K562 (cell line): ENCODE measurements around the gene MORF4L1. TPM values are rescaled to one million over a fixed set of nuclear protein-coding genes. Genes with fewer than 3 reads are reported as not detected.

Experiments
- ATAC-seq: fragments of 200-7000 bp; cut with Tn5 transposase; 3 replicates; pipeline ENCODE4 v1.9.1; 2020; ENCODE audit warnings: moderate library complexity
- BruUV-seq: library from RNA; stranded (reverse); fragments of 400-500 nt; replicated peaks from 2 replicates; lab custom pipeline; 2021; lab: Mats Ljungman, UMichigan
- CTCF ChIA-PET: fragments of 300-600 bp; formaldehyde crosslinking; extraction: SDS; loops from one replicate; lab custom pipeline; 2021; ENCODE audit warnings: low intra/inter-chr PET ratio; lab: Yijun Ruan, JAX
- POLR2A ChIA-PET: fragments of 300-600, 350-650 bp; sonication (Branson Sonifier 250); formaldehyde crosslinking; extraction: SDS; loops from one replicate; lab custom pipeline; 2021; ENCODE audit warnings: antibody characterized with exemption, inconsistent platforms; lab: Yijun Ruan, JAX
- DNase-seq, 4 experiments: peaks; one replicate each; pipeline versions ENCODE4 v3.0.0 to v3.0.0-alpha.2; 2011 to 2018; ENCODE audit warnings: low spot score in 3 of 4, mixed read lengths in 3 of 4; ENCODE audit errors: extremely low read depth in 1 of 4
- FAIRE-seq: peaks from 2 replicates; lab custom pipeline; 2011; peaks lifted over from hg19 to GRCh38; lab: Jason Lieb, UNC
- H2AFZ ChIP-seq: 2 replicates; pipeline ENCODE4 v1.6.0; 2011; ENCODE audit warnings: low read depth, low read length, control low read depth, inconsistent platforms
- H3K27ac ChIP-seq: fragments of 200-600 bp; 3 replicates; pipeline ENCODE4 v1.8.0; 2011; ENCODE audit warnings: low read depth, mild to moderate bottlenecking, control low read depth, inconsistent platforms, low read length, moderate library complexity, mixed read lengths; ENCODE audit errors: extremely low read depth
- H3K27me3 ChIP-seq, 2 experiments: fragments of 300-600 bp in 1 of 2; 2 replicates in 1 of 2; 3 replicates in 1 of 2; pipeline versions ENCODE4 v1.6.0 to v1.8.0; 2011; ENCODE audit warnings: inconsistent platforms in 2 of 2, low read length in 2 of 2, mild to moderate bottlenecking in 1 of 2, mixed read lengths in 1 of 2, moderate library complexity in 1 of 2; ENCODE audit not compliant: control insufficient read depth in 2 of 2, insufficient read depth in 2 of 2
- H3K36me3 ChIP-seq: fragments of 300-600 bp; 3 replicates; pipeline ENCODE4 v1.8.0; 2011; ENCODE audit warnings: mild to moderate bottlenecking, low read length, inconsistent platforms; ENCODE audit not compliant: control insufficient read depth, insufficient read depth
- H3K4me1 ChIP-seq, 2 experiments: fragments of 200-600 bp in 1 of 2; replicated peaks in 1 of 2; 2 replicates in 1 of 2; 3 replicates in 1 of 2; pipeline versions ENCODE4 v1.5.1 to v1.8.0; 2011; ENCODE audit warnings: inconsistent platforms in 2 of 2, low read length in 2 of 2, mild to moderate bottlenecking in 1 of 2, mixed read lengths in 1 of 2, moderate library complexity in 1 of 2; ENCODE audit not compliant: control insufficient read depth in 2 of 2, insufficient read depth in 2 of 2
- H3K4me2 ChIP-seq: 2 replicates; pipeline ENCODE4 v1.6.1; 2011; ENCODE audit warnings: low read length, control low read depth, inconsistent platforms, mixed read lengths; ENCODE audit not compliant: insufficient read depth
- H3K4me3 ChIP-seq: fragments of 200-600 bp; sonication (generic), shearing (Covaris generic); 2 replicates; pipeline ENCODE4 v1.5.1; 2016; ENCODE audit warnings: control low read depth, inconsistent platforms
- H3K79me2 ChIP-seq: fragments of 200-600 bp; 3 replicates; pipeline ENCODE4 v1.8.0; 2011; ENCODE audit warnings: low read length, inconsistent platforms; ENCODE audit not compliant: control insufficient read depth, insufficient read depth
- H3K9ac ChIP-seq, 2 experiments: 2 replicates each; pipeline versions ENCODE4 v1.6.0 to v1.6.1; 2011; ENCODE audit warnings: low read depth in 2 of 2, low read length in 2 of 2, control low read depth in 1 of 2, inconsistent platforms in 1 of 2, mild to moderate bottlenecking in 1 of 2, mixed read lengths in 1 of 2; ENCODE audit not compliant: insufficient read depth in 1 of 2
- H3K9me1 ChIP-seq: one replicate; pipeline ENCODE4 v1.6.0; 2011; ENCODE audit warnings: inconsistent platforms, mild to moderate bottlenecking, low read length, moderate library complexity; ENCODE audit not compliant: control insufficient read depth, insufficient read depth
- H3K9me3 ChIP-seq: replicated peaks from 2 replicates; pipeline ENCODE4 v1.5.1; 2011; ENCODE audit warnings: low read depth, low read length, inconsistent platforms; ENCODE audit not compliant: control insufficient read depth, insufficient read depth
- H4K20me1 ChIP-seq: replicated peaks from 2 replicates; pipeline ENCODE4 v1.6.1; 2011; ENCODE audit warnings: low read length, inconsistent platforms, mixed read lengths; ENCODE audit not compliant: control insufficient read depth, insufficient read depth
- DACH1 ChIP-seq: fragments of 450-650 bp; IDR thresholded peaks from 2 replicates; pipeline ENCODE4 v1.6.1; 2018; ENCODE audit not compliant: partially characterized antibody
- ELF2 ChIP-seq: fragments of 250-450 bp; sonication (Bioruptor Pico); IDR thresholded peaks from 2 replicates; pipeline ENCODE4 v1.5.0; 2021; ENCODE audit warnings: mild to moderate bottlenecking
- GABPA ChIP-seq: fragments of 200-800 bp; sonication (Bioruptor generic); conservative IDR thresholded peaks from 2 replicates; pipeline ENCODE4 v1.6.1; 2016; ENCODE audit warnings: low read depth, missing genetic modification characterization, missing compliant biosample characterization
- MTA3 ChIP-seq: fragments of 450-650 bp; formaldehyde crosslinking; IDR thresholded peaks from 2 replicates; pipeline ENCODE4 v1.6.1; 2017; ENCODE audit warnings: mild to moderate bottlenecking, borderline replicate concordance
- NONO ChIP-seq, 2 experiments: fragments of 200-400 bp in 1 of 2; fragments of 450-650 bp in 1 of 2; formaldehyde crosslinking in 1 of 2; IDR thresholded peaks; 2 replicates each; pipeline ENCODE4 v1.6.1; 2017; ENCODE audit warnings: low read depth in 2 of 2, mild to moderate bottlenecking in 2 of 2, moderate library complexity in 2 of 2, low read length in 1 of 2
- RCOR1 ChIP-seq, 2 experiments: IDR thresholded peaks; 2 replicates each; pipeline ENCODE4 v1.6.1; 2012; ENCODE audit warnings: low read depth in 2 of 2, low read length in 2 of 2, borderline replicate concordance in 1 of 2, improper control_type of control experiment in 1 of 2
- ZNF431 ChIP-seq: sonication (generic); formaldehyde crosslinking; IDR thresholded peaks from 2 replicates; pipeline ENCODE4 v1.8.0; 2022; ENCODE audit warnings: mild to moderate bottlenecking, missing genetic modification reagents
- WGBS: fragments of 100-300 bp; shearing (Covaris generic); methylation state at CpG from one replicate; pipeline ENCODE4 v1.1.6; 2016; ENCODE audit warnings: low coverage, mixed read lengths; ENCODE audit not compliant: insufficient coverage; ENCODE audit errors: missing lambda C conversion rate; 5-methylcytosine and 5-hydroxymethylcytosine counted together
- in situ Hi-C: fragments of 300-500 bp; cut with MboI; formaldehyde crosslinking; loops from 4 replicates; pipeline ENCODE4 v1.15.0; 2018; ENCODE audit warnings: inconsistent platforms, mixed read lengths
- intact Hi-C: fragments of 100-400 bp; cut with micrococcal nuclease; formaldehyde crosslinking; loops from 2 replicates; pipeline ENCODE4 v1.14.2; 2022
- polyA plus RNA-seq, 8 experiments: library from polyadenylated mRNA; depleted of rRNA in 4 of 8; stranded (reverse) in 5 of 8; unstranded in 3 of 8; fragments of >200 nt; fragmentation: Nextera tagmentation in 2 of 8; fragmentation: Illumina TruSeq in 1 of 8; extraction: Ambion mirVana in 2 of 8; extraction: Trizol in 1 of 8; gene quantifications; 2 replicates each; pipeline versions ENCODE4 v1.2.1 to v1.2.3, GENCODE V29; 2011 to 2014; ENCODE audit warnings: inconsistent platforms in 1 of 8, missing spikeins in 1 of 8
- total RNA-seq, 7 experiments: library from RNA; depleted of rRNA in 6 of 7; stranded (reverse); fragments of >200 nt in 6 of 7; fragmentation: Illumina TruSeq in 2 of 7; extraction: Trizol in 2 of 7; gene quantifications; 2 replicates each; pipeline versions ENCODE4 v1.2.1 to v1.2.3, GENCODE V29; 2011 to 2021; ENCODE audit warnings: low replicate concordance in 1 of 7
- TF ChIP-seq, protein P1 (sequence below): fragments of 250-450 bp; sonication (Bioruptor Pico); IDR thresholded peaks from 2 replicates; pipeline ENCODE4 v1.8.0; 2022; ENCODE audit warnings: inconsistent platforms
- TF ChIP-seq, protein P2 (sequence below): fragments of 250-450 bp; sonication (Bioruptor Pico); IDR thresholded peaks from 2 replicates; pipeline ENCODE4 v1.5.0; 2021; ENCODE audit warnings: mild to moderate bottlenecking, moderate library complexity
- TF ChIP-seq, protein P3 (sequence below), 2 experiments: IDR thresholded peaks; 2 replicates each; pipeline ENCODE4 v1.6.1; 2011; ENCODE audit warnings: borderline replicate concordance in 1 of 2, control low read depth in 1 of 2, low read depth in 1 of 2, low read length in 1 of 2, mild to moderate bottlenecking in 1 of 2, mixed read lengths in 1 of 2, moderate library complexity in 1 of 2; ENCODE audit not compliant: insufficient read depth in 1 of 2, insufficient read length in 1 of 2, poor library complexity in 1 of 2, severe bottlenecking in 1 of 2; ENCODE audit errors: extremely low read depth in 1 of 2

MORF4L1 gene
- total and polyA plus RNA-seq, 9 of the 15 experiments (the other 6 are each of a cell fraction or from before 2014, with no cell fraction given): 127 to 615 (median 281) TPM

DNA sequence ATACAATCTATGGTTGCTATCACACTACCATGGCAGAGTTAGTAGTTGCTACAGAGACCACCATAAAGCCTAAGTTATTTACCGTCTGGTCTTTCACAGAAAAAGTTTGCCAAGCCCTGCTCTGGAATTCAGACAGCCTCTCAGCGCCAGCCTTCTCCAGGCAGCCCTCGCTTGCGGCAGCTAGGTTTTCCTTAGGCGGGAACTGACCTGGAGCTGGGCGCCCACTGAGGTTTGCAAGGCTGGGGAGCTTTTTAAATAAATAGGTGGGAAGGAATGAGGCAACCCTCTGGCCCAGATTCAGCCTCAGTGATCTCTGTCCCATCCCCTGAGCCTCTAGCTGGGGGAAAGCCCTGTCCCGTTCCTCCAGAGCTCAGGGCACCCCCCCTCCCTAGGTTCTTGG lies 71.0 kb downstream of the MORF4L1 start:
- 17% methylated on average over 7 of the region's 7 CpGs for WGBS
- Histone ChIP-seq H4K20me1 (no peaks in the 10 kb centered on the region), H3K9ac (peak overlapping the region; percentile 73 to 95), H3K4me1 (peaks cover 21 to 22% of the 10 kb centered on the region in 2 experiments), H3K79me2 (peaks cover 40% of the 10 kb centered on the region), H3K9me3 (no peaks in the 10 kb centered on the region), H3K27ac (peak overlapping the region; percentile 78; the same call in 1 of the 3 replicates), H3K4me3 (peak overlapping the region; percentile 87), H2AFZ (peak overlapping the region; percentile 94; the same call in 1 of the 2 replicates), H3K36me3 (peaks cover 8% of the 10 kb centered on the region; the same call in 1 of the 3 replicates), H3K4me2 (peak overlapping the region; percentile 92), H3K9me1 (no peaks in the 10 kb centered on the region), H3K27me3 (no peaks in the 10 kb centered on the region)
- FAIRE-seq: peak; percentile 6
- intact Hi-C loops (no loop called here), in situ Hi-C loops (no loop called here)
- no TSS peak for BruUV-seq
- ATAC-seq: peak; percentile 21
- POLR2A ChIA-PET: interaction anchor here (0.7 to 2.4 kb wide), 5 partner anchors 8 to 897 kb away, joined by 3 to 10 read pairs (median 3); no protein-coding TSS in a partner anchor
- CTCF ChIA-PET: no interaction called here
- peak in 1 of 4 experiments; percentile 20 for DNase-seq
- TF ChIP-seq ELF2 (CRISPR knock-in tag): no peak
- TF ChIP-seq, protein P1, sequence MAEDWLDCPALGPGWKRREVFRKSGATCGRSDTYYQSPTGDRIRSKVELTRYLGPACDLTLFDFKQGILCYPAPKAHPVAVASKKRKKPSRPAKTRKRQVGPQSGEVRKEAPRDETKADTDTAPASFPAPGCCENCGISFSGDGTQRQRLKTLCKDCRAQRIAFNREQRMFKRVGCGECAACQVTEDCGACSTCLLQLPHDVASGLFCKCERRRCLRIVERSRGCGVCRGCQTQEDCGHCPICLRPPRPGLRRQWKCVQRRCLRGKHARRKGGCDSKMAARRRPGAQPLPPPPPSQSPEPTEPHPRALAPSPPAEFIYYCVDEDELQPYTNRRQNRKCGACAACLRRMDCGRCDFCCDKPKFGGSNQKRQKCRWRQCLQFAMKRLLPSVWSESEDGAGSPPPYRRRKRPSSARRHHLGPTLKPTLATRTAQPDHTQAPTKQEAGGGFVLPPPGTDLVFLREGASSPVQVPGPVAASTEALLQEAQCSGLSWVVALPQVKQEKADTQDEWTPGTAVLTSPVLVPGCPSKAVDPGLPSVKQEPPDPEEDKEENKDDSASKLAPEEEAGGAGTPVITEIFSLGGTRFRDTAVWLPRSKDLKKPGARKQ: no peak
- no peak for TF ChIP-seq MTA3
- TF ChIP-seq, protein P2, sequence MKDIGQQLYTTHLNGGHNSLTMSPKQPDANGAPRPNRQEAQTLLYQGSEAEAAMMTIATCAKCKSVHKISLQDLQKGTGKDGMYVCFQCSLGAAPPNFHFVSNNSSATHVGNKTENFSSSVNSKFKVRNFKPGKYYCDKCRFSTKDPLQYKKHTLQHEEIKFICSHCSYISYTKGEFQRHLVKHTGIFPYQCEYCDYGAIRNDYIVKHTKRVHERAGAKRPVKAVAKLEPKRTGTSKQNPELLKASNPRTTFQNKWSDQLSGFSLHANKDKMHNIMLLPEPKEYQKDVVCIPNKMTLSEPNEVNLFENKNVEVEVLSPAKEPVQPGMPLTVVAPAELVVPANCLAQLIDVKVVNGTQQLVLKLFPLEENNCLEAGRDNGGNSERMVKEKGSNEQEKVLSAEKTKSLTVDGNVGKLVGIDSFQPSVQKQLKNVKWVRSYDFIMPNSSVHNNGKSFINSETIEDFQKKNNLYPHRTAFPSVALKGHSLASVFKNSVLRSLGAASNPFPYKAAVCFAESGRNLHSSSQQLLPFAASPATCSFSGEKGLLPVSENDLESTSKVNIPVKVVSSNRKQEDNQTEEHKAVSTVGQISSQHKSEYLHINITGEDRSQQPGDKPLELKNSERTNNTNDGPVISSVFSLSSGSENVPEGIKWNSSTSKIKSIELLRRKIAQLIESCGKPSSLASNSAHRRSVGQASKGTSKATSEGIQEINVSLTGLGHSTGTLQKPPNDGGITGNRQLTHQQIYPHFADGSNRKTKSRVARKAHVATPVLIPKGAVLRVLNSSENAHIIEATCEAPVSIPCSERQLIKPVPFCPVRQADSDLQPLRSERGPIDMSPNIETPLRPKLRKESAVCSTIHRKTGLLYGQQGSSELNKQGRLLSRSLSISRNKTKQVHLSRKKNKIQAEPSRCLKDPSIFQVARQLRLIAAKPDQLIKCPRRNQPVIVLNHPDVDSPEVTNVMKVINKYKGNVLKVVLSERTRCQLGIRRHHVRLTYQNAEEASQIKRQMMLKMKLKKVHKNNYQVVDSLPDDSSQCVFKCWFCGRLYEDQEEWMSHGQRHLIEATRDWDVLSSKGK: no peak
- no peak for TF ChIP-seq DACH1
- TF ChIP-seq, protein P3, sequence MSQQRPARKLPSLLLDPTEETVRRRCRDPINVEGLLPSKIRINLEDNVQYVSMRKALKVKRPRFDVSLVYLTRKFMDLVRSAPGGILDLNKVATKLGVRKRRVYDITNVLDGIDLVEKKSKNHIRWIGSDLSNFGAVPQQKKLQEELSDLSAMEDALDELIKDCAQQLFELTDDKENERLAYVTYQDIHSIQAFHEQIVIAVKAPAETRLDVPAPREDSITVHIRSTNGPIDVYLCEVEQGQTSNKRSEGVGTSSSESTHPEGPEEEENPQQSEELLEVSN (IDR thresholded peaks at IDR 0.05; ENCODE audit: borderline replicate concordance in 1 of 2, extremely low read depth in 1 of 2, insufficient read depth in 1 of 2, insufficient read length in 1 of 2, low read depth in 1 of 2, low read length in 1 of 2, poor library complexity in 1 of 2, severe bottlenecking in 1 of 2): peak in 1 of 2 experiments; percentile 39
- no peak for TF ChIP-seq ZNF431 (CRISPR knock-in tag)
- TF ChIP-seq RCOR1 (IDR thresholded peaks at IDR 0.05; ENCODE audit: borderline replicate concordance in 1 of 2, low read depth in 2 of 2, low read length in 2 of 2): no peak
- no peak for TF ChIP-seq NONO (IDR thresholded peaks at IDR 0.05; ENCODE audit: low read depth in 2 of 2, low read length in 1 of 2)
- TF ChIP-seq GABPA (tag): no peak
